Measurements from ENCODE around the gene KIF18B.

KIF18B gene

DNA sequence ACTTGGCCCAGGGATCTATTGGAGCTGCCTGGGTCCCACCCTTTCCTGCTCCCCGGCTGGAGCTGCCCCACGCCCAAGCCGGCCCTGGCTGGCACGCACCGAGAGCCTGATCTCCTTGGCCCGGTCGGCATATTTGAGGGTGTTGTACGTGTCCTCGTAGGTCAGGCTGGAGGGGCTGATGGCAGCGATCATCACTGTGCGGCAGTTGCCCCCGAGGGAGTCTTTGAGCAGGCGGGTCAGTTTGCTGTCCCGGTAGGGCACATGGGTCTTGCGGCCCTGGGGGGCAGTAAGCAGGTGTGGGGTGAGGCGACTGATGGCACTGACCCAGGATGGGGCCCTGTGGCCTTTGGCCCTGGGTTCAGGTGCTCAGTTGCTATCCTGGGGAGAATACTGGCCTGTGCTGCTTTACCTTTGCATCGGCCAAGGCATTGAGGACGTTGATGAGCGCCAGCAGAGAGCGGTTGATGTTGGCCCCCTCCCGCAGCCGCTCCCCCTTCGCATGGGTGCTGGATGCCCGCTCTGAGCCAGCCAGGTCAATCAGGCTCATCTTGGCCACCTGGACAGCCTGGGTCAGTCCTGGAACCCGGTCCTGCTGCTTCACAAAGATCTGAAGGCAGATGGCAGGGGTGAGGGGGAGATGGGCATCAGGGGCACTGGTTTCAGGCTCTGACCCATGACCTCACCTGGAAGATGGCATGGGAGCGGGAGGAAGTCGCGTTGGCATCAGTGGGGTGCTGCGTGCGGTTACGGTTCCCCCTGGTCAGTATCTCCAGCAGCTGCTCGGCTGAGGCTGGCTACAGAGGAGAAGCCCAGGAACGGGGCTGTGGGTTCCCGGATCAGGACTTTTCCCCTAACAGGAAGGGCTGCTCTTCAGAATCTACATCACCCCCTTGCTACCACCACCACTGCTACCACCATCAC lies 13.5 kb downstream of the KIF18B start:
- DNase-seq: no peak

DNA sequence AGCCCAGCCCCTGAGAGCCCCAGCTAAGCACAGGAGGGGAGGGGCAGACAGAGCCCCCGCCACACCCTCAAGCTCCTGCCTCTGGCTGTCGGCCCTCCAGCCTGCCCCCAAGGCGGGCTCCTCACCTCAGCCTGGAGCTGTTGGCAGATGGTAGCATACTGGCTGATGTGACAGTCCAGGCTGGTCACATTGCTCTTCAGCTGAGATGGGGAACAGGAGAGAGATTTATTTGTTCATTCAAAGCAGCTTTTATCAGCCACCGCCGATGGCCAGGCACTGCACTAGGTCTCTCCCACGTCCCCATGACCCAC lies 14.8 kb downstream of the KIF18B start:
- no peak for DNase-seq

DNA sequence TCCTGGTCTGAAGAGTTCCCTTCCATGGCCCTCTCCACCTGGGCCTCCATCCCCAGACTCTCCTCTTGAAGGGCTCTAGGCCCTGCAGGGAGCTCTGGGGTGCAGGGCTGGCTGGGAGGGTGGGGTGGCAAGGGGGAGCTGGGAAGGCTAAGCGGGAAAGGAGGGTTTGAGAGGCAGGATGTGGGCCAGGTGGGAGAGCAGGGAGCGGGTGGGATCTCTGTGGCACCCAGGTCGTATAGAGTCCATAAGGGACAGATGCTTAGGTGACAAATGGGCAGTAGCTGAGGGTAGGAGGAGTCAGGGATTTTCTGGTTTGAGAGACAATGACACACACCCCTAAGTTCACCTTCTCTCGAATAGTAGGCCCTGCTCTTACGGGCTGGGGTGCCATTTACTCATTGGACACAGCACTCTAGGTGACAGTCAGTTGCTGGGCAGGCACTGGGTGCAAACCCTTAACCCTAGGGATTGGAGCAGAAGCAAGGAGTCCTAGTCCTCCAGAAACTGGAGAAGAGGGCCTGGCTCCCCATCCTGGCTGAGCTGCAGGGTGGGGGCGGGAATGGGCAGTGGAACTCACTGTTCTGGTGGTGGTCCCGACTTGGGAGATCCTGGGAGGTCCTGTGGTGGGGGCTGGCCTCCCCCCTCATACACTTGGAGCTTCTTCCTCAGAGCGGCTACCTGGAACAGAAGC lies 15.3 kb downstream of the KIF18B start:
- no peak for DNase-seq

DNA sequence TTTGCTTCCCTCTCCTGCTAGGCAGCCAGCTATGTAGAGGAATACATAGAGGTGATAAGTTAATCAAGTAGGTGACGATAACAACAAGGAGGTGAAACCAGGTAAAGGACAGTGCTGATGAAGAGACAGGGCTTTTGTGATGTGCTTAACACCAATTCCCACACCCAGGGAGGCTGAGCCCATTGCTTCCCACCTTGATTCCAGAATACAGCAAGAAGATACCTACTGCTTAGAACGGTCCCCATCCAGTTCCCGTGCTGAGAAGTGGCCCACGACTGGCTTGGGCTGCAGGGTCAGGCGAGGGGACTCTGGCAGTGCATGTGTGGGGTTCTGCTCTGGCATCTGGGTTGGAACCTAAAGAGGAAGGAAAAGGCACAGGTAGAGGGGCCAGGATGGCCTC lies 16.2 kb downstream of the KIF18B start:
- no peak for DNase-seq

DNA sequence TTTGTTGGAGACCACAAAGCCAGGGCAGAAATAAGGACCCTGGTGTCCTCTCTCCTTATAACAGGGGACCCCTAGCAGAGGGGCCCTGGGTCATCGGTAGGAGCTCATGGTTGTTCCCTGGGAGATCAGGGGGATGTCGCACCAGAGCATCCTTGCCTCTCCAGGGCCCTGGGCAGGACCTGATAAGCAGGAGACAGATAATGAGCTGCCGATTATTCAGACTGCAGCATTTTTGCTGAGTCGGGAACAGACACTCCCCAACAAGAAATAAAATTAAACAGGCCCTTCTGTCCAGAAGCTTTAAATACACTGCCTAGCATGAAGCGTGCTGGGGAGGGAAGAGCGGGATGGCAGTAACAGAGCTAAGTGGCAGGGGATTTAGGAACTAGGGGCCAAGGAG lies 16.9 kb downstream of the KIF18B start:
- no peak for DNase-seq

DNA sequence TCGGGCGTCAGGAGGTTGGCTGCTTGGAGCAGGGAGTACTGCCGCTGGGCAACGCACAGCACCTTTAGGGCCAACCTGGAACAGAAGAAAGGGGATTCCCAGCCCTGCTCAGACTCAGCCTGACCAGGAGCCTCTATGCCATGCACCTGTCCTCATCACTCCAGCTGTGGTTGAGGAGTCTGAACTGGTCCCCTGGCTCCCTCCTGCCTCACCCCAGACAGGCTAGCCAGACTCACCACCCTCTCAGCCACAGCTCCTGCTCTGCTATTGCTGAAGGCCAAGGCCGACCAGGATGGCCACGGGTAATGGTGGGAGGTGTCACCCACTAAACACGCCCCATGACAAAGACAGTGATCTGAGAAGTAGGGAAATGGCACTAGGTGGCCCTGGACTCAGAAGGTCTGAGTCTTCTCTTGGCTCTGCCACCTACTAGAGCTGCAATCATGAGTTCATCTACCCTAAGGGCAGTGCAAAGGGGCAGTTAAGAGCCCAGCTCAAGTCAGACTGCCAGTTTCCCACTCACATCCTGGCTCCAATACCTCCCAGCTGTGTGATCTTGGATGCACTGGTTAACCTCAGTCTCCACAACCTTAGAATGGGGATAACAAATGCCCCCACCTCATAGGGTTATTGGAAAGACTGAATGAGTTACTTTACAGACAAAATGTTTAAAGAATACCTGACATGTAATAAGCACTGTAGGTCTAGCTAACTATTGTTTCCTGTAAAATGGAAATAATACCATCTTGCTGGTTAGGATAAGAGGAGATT lies 18.4 kb downstream of the KIF18B start:
- DNase-seq: no peak

DNA sequence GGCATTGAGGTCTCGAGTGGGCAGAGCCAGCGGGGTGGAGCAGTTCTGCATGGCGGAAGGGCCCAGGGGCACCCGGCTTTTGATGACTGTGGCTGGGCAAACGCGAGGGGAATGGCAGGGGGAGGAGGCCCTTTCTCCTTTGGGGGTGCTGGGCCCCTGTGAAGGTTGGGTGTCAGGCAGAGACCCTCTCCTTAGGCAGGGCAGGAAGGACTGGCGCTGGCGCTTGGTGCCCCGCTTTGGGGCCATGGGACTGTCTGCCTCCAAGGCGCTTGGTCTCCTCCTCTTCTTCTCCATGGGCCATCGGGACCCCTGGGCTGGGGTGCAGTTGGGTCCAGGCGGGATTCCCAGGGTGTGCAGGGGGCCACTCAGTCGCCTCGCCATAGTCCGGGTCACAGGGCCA lies 19.4 kb downstream of the KIF18B start:
- no peak for DNase-seq

DNA sequence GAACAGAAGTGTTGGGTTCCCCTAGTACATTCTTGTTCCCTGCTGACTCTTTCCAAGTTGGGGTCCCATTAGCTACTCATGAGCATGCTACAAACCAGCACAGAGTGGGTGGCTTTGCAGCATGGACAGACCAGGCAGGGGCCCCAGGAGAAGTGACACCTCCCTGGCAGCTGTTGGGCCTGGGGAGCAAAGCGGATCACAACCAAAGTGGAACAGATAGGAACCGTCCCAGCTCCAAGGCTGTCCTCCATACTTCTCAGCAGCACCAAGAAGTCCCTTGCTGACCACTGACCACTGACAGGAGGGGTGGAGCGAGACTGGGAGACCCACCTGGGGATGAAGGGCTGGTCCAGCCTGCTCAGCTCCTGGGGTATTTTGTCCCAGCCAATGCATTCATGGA lies 19.9 kb downstream of the KIF18B start:
- no peak for DNase-seq

DNA sequence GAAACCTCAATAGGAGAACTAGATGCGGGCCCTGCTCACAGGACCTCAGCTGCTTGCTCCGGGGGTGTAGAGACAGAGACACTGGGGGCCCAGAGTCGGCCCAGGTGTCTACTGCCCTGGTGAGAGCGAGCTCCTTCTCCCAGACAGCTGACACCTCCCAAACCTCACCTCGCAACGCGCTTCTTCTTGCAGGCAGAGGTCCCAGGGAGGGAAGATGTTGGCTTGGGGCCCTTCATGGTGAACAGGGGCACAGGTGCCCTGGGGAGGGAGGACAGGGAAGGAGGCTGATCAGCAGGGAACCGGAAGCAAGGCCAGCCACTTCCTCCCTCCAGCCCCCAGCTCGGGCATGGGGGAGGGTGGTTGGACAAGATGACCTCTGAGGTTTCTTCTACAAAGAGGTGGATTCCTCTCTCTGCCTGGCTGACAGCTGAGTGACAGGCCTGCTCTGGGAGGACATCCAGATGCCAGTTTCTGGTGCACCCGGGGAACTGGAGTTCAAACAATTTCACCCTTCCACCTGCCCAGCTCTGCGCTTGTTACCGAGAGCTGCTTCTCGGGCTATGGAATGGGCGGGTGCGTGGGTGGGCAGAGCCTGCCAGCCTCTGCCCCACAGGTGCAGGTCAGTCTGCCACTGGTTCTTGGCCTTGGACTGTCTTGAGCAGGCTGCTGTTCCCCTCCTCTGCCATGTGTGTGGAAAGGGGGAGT lies 20.6 kb downstream of the KIF18B start:
- DNase-seq: no peak

DNA sequence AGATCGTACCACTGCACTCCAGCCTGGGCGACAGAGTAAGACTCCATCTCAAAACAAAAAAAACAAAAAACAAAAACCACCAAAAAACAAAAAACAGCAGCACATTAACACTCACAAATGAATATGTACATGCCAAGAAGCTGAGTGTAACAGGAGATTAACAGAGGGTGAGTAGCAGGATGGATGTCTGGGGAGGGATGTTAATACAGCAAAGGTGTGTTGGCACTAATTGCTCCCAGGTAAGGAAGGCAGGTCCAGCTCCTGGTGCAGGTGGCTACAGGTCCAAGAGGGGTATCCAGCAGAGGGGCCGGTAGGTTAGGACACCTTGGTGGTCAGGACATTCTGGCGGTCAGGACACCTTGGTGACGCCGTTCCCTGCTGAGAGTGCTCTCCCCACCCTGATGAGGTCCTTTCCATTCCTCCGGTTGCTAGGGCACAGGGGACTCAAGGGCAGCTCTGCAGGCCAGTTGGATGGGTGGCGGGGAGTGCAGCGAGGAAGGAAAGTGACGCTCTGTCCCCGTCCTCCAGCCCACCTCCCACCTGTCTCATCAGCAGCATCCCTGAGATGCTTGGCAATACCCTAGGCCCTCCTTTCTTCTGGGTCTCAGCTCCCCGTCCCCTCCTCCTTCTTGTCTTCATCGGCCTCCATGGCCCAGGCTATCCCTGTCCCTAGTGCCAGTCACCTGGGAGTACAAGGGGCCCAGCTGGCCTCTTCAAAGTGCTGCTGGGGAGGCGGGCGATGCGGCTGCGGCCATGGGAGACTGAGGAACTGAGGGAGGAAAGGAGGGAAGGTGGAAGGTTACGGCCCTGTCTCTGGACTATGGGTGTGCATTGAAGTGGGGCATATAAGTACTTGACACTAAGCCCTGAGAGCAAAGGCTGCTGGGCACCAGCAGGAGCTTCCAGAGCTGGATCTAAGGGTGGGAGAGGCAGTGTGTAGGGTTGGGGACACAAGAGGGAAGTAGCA lies 21.6 kb downstream of the KIF18B start:
- no peak for DNase-seq

DNA sequence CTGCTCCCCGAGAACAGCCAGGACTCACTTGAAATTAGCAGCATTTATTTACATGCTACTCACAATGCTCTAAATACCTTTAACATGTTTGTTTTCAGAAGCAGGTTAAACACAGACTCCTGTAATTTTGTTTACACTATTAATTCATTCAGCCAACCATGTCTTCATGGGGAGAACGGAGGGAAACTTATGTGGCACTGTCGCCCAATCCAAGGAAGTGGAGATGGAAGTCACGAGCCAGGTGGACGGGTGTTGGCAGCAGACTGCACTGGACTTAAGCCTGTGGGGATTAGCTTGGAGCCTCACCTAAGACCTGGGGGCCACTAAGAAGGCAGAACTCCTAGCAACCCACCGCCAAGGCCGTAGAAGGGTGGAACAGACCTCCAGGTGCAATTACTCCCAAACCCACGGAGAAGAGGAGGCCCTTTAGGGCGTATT lies 23.4 kb downstream of the KIF18B start:
- DNase-seq: no peak

DNA sequence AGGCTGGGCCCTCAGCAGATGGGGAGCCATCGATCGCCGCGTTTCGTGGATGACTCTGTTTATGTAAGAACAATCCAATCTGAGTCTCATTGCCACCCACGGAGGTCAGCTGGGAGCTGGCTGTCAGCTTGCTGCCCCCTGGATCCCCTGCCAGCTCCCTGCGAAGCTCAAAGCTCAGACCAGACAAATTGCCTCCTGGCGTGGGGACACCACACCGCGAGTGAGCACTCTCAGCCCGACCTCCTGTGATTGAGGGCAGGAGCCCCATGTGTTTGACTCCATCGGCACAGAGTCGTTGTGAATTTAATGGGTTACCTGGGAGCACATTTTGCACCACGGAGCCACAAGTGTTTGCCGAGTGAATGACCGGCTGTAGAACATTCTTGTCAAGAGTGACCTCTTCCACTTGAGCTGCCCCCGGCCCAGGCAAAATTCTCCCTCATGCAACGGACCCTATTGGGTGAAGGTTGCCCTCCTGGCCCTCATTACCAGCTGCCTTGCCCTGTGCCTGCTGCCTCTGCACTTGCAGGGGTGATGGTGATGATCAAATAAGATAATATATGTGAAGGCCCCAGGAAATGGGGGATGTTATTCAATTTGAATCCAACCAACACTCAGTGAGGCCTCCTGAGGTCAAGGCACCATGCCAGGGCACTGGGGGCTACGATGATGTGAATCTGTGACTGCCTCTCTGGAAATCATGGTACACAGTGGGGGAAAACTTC lies 24.7 kb downstream of the KIF18B start:
- no peak for DNase-seq

DNA sequence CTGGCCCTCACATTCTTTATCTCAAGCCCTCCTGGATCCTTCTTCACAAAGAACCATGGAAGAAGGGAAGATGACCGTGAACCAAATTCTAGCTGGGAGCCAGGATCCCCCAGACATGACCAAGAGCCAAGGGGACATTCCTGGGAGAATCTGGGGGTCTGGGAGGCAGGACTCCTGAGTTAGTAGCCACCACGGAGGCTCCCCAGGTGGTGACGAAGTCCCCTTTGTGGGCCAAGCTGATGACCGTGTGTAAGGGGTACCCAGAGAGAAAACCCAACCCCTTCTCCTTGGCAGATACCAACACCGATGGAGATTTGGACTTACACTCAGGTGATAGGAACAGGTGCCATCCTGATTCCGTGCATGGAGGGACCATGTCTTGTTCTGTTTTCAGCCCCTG lies 25.4 kb downstream of the KIF18B start:
- no peak for DNase-seq

DNA sequence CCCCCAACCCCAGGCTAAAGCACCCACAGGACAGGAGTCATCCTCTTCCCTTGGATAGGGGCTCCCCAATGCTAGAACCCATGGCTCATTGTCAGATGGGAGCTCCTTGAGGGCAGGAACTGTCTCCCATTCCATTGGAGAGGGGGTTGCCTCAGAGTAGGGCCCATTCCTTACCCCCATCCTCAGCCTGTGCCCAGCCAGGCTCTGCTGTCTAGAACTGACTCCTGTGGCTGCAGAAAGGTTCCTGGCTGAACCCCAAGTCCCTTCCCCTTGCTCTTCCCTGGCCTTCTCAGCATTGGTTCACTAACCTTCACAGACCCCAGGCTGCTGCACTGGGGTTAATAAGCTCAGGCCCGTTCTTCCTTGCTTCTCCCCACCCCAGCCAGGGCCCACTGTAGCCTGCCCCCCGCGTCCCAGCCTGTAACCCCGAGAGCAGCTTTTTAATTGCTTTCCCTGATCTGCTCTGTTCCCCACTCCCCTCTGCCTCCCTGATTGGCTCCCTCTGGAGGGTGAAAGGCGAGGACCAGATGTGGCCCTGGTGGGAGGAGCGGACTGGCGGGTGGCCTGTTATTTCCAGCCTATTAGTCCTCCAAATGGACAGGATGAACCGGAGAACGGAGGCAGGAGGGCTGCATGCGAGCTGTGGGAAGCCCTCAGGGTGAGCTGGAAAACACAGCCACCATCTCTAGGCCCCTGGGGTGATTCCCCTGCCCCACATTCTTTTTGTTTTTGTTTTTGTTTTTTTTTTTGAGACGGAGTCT lies 26.3 kb downstream of the KIF18B start:
- DNase-seq: no peak

DNA sequence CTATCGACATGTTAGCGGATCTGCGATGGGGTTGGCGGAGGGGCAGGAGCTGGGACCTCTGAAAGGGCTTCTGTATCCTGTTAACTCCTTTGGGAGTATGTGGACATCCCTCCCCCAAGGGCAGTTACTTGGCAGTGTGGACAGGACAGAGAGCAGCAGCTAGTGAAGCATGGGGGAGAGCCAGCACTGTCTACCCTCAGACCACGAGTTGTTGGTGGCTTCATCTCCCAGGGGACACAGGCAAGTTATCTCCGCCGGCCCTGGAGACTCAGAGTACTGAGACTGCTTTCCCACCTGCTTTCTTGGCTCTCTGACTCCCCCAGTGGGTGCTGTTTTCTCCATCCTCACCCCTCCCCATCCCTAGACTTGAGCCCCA lies 27.0 kb downstream of the KIF18B start:
- DNase-seq: no peak

DNA sequence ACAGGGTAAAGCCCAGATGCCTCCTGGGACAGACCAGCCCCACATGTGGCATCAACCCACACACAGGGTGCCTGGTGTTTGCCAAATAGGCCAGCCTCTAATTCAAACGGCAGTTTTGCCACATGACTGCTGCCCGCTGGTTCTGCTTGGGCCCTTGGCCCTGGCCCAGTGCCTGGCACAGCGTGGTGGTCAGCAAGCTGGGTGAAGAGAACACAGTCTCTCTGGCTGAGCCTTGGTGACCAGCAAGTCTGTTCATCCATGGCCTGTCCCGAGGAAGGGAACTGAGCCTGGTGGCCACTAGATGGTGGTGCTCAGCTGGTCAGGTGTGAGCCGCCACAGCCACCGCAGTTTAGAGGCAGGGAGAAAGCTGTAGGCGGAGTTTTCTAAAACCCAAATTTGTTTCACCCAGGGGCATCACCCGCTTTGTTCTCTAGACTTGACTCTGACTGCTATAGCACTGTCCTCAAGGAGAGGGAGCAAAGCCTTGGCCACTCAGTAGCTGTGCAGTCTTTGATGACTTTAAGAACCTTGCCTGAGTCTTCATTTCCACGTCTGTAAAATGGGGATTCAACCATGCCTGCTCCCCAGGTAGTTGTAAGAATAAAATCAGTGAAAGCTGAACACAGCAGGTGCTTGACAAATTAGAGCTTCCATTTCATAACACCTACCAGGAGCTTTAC lies 27.5 kb downstream of the KIF18B start:
- peak; percentile 64 for DNase-seq

DNA sequence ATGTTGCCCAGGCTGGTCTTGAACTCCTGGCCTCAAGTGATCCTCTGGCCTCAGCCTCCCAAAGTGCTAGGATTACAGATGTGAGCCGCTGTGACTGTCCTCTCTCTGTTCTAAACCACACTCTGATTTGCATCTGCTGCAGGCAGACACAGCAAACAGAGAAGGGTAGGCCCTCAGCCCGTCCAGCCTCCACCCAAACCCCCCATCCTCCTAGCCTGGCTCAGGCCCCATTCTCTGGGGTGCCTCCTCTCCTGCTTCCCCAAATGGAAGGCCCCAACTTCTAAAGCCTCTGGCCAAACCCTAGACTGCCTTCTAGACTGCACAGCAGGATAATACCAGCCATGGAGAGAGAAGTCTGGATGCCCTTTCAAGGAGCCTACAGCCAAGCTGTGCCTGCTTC lies 28.2 kb downstream of the KIF18B start:
- DNase-seq: no peak

DNA sequence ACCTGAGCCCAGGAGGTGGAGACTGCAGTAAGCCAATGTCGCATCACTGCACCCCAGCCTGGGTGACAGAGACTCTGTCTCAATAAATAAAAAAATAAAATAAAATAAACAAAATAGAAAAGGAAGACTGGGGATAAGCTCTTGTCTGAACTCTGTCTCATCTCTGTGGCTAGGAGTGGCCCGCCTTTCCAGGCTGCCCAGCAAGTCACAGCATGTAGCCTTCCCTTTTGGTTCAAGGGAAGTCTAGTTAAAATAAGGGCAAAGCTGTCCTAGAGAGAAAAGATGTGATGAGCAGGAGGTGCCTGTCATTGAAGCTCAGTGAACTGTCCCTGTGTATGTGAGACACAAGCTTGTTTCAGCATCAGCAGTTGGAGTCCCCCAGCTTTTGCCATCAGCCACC lies 29.6 kb downstream of the KIF18B start:
- no peak for DNase-seq

DNA sequence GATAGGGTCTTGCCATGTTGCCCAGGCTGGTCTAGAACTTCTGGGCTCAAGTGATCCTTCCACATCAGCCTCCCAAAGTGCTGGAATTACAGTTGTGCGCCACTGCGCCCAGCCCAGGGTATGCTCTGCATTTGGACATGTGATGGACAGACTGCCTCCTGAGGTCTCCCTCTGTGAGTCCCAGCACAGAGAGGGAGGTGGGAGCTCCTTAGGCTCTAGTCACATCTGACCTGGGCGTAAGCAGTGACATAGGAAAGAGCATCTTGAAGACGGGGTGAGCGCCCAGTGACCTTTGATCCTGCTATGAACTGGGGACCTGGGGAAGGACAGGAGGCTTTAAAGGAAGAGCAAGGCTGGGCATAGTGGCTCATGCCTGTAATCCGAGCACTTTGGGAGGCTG lies 30.1 kb downstream of the KIF18B start:
- no peak for DNase-seq

DNA sequence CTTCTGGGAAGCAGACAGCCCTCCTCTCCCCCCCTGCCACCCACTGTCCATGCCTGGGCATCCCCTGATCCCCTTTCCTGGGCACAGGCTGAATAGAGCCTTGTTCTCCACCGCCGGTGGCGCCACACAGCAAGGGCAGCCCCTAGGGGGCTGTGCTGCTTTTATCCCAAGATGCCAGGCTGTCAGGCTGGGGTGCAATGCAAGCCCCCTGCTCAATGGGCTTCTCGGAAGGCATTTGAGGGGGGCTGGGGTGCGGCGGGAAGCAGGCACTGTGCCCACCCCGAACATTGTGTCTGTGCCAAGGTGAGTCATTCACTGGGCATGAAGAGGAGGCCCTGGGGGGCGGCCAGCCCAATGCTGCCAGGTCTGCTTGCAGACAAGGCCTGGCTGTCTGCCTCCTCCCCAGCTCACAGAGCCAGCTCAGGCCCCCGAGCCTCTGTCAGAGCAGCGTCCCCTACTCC lies 30.8 kb downstream of the KIF18B start:
- DNase-seq: no peak
